Measurements from ENCODE around the gene NLGN4Y. TPM values are rescaled to one million over a fixed set of nuclear protein-coding genes. Genes with fewer than 3 reads are reported as not detected.

NLGN4Y gene
- 1.8 TPM for polyA plus RNA-seq (2012; ENCODE audit: insufficient read length, low read depth)

DNA sequence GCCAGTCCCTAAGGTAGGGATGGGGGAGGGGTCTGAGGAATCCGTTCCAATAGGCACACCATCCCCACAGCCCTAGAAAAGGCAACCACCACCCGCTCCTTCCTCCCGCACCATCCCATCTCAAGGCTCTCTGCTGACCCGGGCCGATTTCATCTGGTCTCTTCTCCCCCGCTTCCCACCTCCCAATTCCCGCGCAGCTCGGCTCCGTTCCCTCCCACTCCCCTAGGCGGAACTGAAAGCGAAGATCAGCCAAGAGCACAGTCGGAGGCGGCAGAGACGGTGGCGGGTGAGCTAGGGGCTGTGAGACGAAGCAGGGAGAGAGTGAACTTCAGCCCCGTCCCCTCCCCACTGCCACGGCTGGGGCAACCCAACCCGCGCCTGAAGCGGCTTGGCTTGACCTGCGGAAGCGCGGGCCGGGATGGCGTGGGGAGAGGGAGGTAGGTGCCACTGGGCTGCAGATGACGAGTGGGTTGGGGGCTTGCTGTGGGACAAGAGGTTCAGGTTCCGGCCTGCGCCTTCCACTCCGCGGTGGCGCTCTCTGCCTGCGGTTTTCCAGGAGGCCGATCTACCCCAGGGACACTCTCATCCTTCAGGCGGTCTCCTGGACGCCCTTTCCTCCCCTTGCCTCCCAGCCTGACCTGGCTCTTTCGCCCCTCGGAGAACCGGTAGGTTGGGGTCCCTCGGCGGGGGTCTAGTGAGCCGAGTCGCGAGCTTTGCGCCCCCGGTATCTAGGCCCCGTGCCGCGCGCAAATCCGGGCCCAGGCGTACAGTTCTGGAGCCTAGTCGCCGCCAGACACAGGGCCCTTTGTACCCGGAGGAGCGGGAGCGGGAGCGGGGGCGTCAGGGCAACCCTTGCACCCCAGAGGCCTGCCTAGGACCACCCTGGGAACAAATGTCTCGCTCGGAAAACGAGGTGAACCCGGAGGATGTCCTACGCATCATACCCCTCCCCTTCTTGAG is at the start of gene NLGN4Y:
Gene NLGN4Y, plus strand, starts transcription at position 258 of the 960 bp plus-strand sequence. CDS start 97,591 bp downstream, outside the sequence.
- TF ChIP-seq SIN3A (IDR thresholded peaks at IDR 0.05; ENCODE audit: borderline replicate concordance, insufficient read depth, low read length): no peak
- TF ChIP-seq TAF1 (IDR thresholded peaks at IDR 0.05; ENCODE audit: borderline replicate concordance, insufficient read depth, low read length): no peak
- TF ChIP-seq POLR2AphosphoS5 (IDR thresholded peaks at IDR 0.05; ENCODE audit: low read depth, low read length): no peak
- TF ChIP-seq REST (IDR thresholded peaks at IDR 0.05; ENCODE audit: insufficient read depth in 1 of 2, low read depth in 2 of 2, low read length in 2 of 2): no peak

DNA sequence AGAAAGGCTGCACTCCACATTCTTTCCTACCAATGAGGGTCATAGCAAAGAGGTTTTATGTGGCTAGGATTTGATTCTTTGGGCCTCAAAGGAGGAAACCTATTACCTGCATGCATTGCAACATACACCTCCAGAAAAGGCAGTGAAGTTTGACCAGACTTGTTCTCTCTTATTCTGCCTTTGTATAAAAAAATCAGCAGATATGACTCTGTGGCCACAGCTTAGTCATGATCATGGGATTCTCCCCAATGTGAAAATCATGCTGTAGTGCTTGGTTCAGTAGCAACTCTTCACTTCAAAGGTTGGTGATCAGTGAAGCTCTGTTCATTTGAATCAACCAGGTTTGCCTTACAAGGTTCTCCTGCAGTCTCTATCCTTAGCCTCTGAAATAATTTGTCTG is 38.4 kb upstream of the NLGN4Y start:
- TF ChIP-seq SIN3A (IDR thresholded peaks at IDR 0.05; ENCODE audit: borderline replicate concordance, insufficient read depth, low read length): no peak
- TF ChIP-seq REST (IDR thresholded peaks at IDR 0.05; ENCODE audit: insufficient read depth in 1 of 2, low read depth in 2 of 2, low read length in 2 of 2): no peak
- no peak for TF ChIP-seq TAF1 (IDR thresholded peaks at IDR 0.05; ENCODE audit: borderline replicate concordance, insufficient read depth, low read length)
- no peak for TF ChIP-seq POLR2AphosphoS5 (IDR thresholded peaks at IDR 0.05; ENCODE audit: low read depth, low read length)
- no peak for TF ChIP-seq FOXP2 (optimal IDR thresholded peaks at IDR 0.05; ENCODE audit: borderline replicate concordance, extremely low read depth, extremely low read length, insufficient read depth)

DNA sequence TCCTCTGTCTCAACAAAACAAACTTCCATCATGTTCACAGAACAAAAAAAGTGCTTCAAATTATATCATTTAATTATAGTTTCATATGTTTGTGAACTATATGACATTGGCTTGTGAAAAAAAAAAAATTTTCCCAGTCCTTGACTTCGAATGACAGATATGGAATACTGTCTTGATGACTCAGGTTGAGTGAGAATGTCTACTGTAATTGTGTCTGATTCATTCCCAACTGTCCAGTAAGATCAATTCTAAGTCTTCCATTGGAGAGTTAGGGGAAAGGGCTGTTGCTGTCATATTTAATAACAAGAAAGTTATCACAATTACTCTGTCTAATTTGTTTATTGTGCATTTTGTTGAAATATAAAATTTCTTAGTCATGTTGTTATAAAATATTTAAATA is 34.1 kb upstream of the NLGN4Y start:
- TF ChIP-seq POLR2AphosphoS5 (IDR thresholded peaks at IDR 0.05; ENCODE audit: low read depth, low read length): no peak
- TF ChIP-seq REST (IDR thresholded peaks at IDR 0.05; ENCODE audit: insufficient read depth in 1 of 2, low read depth in 2 of 2, low read length in 2 of 2): no peak
- TF ChIP-seq TAF1 (IDR thresholded peaks at IDR 0.05; ENCODE audit: borderline replicate concordance, insufficient read depth, low read length): no peak
- TF ChIP-seq FOXP2 (optimal IDR thresholded peaks at IDR 0.05; ENCODE audit: borderline replicate concordance, extremely low read depth, extremely low read length, insufficient read depth): no peak
- no peak for TF ChIP-seq SIN3A (IDR thresholded peaks at IDR 0.05; ENCODE audit: borderline replicate concordance, insufficient read depth, low read length)

DNA sequence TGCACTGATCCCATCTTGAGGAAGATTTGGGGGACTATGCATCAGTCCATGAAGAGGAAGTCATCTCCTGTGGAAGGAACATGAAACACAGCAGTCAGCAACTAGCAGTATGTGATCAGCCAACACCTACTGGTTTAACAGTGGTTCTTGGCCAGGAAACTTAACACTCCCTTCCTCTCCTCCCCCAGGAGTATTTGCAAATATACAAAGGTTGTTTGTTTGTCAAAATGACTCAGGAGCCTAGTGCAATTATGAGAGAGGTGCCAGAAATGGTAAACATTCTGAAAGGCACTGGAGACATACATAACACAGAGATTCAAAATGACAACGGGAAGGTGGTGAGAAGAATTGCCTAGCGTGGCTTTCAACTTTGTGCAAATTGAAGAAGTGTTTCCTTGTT is 26.3 kb upstream of the NLGN4Y start:
- no peak for TF ChIP-seq SIN3A (IDR thresholded peaks at IDR 0.05; ENCODE audit: borderline replicate concordance, insufficient read depth, low read length)
- no peak for TF ChIP-seq TAF1 (IDR thresholded peaks at IDR 0.05; ENCODE audit: borderline replicate concordance, insufficient read depth, low read length)
- TF ChIP-seq FOXP2 (optimal IDR thresholded peaks at IDR 0.05; ENCODE audit: borderline replicate concordance, extremely low read depth, extremely low read length, insufficient read depth): no peak
- no peak for TF ChIP-seq POLR2AphosphoS5 (IDR thresholded peaks at IDR 0.05; ENCODE audit: low read depth, low read length)
- TF ChIP-seq REST (IDR thresholded peaks at IDR 0.05; ENCODE audit: insufficient read depth in 1 of 2, low read depth in 2 of 2, low read length in 2 of 2): no peak

All from PFSK-1 (cell line).